Renal pelvis (tissue), 4 donors: ENCODE results near the gene NCBP2L. TPM values are rescaled to one million over a fixed set of nuclear protein-coding genes. Genes with fewer than 3 reads are reported as not detected.
"Not testable (repeated sequence)": the region's sequence is repeated elsewhere in the genome, so short reads cannot be mapped to it uniquely, and the experiment has no call there.

Experiments
- DNase-seq: peaks from one replicate; pipeline ENCODE4 v3.0.0-alpha.2; 2013
- polyA plus RNA-seq, 3 donors: library from polyadenylated mRNA; unstranded; fragments of 120-200 nt; gene quantifications; one replicate each; pipeline ENCODE4 v1.2.1, GENCODE V29; 2013; ENCODE audit not compliant: insufficient read length in 3 of 3

NCBP2L gene
- polyA plus RNA-seq, 3 donors, result 0.04 TPM; not detected in 2

DNA sequence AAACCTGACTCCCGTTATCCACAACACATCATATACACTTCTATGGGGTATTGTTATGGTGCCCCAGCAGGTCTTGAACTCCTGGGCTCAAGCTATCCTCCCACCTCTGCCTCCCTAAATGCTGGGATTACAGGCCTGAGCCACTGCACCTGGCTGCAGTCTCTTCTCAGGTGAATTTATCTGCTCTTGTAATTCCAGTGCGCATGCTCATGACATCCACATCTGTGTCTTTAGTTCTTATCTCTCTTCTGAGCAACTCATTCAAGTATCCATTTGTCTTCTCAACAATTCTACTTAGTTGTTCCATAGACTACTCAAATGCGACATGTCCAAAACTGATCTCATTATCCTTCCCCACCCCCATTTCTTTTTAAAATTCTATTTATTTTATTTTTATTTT lies 27.6 kb downstream of the NCBP2L start:
- DNase-seq, result no peak

DNA sequence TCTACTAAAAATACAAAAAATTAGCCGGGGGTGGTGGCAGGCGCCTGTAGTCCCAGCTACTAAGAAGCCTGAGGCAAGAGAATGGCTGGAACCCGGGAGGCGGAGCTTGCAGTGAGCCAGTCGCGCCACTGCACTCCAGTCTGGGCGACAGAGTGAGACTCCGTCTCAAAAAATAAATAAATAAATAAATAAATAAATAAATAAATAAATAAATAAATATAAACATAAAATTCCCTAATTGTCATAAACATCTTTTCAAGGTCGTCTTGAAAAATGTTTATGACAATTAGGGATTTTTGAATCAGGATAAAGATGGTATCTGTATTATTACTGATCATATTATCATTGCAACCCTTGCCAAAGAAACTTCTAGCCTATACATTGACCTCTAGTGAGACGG lies 32.5 kb downstream of the NCBP2L start:
- DNase-seq, result not testable (repeated sequence)

DNA sequence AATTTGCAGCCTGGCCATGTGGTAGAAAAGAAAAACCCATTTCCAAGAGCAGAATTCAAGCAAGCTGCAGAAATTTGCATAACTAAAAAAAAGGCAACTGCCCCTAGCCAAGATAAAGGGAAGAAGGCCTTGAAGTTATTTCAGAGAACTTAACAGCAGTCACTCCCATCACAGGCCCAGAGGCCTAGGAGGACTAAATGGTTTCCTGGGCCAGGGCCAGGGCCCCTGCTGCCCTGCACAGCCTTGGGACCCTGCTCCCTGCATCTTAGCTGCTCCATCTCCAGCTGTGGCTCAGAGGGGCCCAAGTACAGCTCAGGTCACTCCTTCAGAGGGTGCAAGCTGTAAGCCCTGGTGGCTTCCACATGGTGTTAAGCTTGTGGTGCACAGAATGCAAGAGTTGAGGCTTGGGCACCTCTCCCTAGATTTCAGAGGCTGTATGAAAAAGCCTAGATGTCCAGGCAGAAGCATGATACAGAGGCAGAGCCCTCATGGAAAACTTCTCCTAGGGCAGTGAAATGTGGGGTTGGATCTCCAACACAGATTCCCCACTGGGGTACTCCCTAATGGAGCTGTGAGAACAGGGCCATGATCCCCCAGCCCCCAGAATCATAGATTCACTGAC lies 41.5 kb downstream of the NCBP2L start:
- DNase-seq, result no peak

- no peak for DNase-seq
These were observed 45.5 kb downstream of the NCBP2L start for GRCh38 chrX:107823042-107823441.

- DNase-seq, result no peak
These were observed 45.9 kb downstream of the NCBP2L start for GRCh38 chrX:107823456-107823855.

- DNase-seq, result peak; percentile 59
These were observed 48.2 kb downstream of the NCBP2L start, which contains the start of gene MID2 for GRCh38 chrX:107825698-107826237. MID2 (plus strand) TSS chrX:107825866; CDS start chrX:107826427, 561 bp downstream.

DNA sequence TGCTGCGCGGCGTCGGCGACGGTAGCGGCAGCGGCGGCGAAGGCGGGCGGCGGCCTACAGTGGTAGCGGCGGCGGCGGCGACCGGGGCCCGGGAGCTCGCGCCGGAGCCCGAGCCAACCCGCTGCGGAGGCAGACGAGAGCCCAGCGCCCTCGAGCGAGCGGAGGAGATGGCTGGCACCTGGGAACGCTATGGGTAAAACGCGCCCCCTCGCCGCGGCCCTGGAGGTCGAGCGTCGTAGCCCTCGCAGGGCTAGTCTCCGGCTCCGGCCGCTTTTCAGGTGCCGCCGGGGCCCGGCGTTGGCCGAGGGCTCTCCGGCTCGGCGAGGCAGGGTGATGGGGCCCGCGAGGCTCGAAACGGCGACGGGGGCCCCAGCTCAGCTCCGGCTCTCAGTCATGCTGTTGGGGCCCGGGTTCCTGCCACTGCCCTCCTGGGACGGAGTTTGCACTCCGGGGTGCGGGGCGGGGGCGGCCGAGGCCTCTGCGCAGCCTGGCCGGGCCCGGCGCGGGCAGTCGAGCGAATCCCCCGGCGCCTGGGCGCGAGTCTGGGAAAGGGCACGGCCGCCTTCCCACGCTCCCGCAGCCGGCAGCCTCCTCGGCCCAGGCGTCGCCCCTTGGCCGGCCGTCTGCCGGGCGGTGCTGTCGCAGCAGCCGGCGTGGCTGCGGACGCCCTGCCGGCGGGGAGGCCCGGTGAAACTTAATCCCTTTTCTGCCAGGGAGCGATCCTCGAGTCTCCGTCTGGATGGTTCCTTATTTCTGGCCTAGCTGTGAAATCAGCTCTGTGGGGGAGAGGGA lies 48.9 kb downstream of the NCBP2L start:
- DNase-seq, result peak; percentile 31

DNA sequence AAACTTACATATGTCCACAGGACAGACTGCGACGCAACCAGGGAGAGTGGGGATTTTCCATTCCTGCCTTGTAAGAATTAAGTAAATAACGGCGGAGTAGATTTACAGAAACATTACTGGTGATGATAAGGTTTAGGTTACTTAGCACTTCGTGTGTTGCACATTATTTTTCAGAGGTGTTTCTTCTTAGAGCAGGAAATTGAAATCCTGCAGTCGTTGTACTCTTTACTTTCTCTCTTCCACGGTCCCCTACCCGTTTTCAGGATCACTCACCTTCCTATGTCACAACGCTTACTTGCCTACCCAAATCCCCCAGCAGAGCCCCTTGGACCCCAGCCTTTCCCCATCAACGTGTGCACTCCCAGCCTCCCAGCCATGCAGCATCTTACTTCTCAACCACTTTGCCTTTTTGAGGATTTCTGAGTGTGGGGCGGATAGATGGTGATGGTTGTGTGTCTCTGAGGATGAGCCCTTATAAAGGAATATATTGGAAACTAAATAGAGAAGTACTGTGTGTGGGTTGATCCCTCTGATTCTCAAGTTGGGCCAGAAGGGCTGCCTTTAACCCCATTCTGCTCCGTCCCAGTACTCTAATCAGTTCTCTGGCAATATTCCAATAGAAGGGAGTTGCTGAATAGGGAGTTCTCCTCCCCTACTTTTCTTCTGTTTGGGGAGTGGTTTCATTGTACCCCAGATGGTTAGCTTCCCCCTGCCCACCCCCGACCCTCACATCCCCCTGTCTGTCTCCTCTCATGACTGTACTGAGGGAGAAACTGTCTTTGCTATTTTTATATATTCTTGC lies 49.7 kb downstream of the NCBP2L start:
- no peak for DNase-seq

DNA sequence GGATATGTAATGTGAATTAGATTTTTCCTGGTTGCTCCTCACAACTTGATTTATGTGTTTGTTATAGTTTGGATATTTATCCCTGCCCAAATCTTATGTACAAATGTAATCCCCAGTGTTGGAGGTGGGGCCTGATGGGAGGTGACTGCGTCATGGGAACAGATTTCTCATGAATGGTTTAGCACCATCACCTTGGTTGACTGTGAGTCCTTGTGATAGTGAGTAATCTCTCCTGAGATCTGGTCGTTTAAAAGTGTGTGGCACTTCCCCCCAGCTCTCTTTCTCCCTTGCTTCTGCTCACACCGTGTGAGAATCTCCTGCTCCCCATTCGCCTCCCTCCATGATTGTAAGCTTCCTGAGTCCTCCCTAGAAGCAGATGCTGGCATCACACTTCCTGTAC lies 50.3 kb downstream of the NCBP2L start:
- DNase-seq, result no peak

GRCh38 chrX:107829878-107830277 lies 52.3 kb downstream of the NCBP2L start:
- no peak for DNase-seq

DNA sequence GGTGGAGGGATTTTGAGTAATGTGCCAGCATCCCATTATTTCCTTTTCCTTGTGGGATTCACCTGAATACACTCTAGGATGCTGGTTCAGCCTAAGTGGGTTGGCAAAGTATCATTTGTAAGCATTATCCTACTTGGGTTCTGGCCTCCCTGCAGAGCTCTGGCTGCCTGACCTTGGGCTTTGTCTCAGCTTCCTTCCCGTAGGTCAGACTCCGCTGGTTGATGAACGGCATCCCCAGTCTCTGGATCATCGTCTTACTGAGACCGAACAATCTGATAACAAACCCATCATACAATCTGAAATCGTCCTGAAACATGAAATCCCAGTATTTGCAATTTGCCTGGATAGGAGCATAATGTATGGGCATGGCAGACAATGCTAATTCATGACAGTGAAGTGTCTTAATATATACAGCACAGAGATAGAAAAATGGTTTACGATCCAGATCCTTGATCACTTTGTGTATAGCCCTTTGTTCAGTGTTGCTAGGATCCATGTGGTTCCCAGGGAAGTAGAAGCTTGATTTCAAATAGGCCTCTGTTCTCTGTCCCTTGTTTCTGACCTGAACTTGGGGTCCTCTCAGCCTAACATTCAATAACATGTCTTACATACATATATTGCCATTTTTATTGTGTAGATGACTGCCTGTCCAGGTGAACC lies 53.7 kb downstream of the NCBP2L start:
- DNase-seq, result no peak

GRCh38 chrX:107834275-107835201 lies 57.0 kb downstream of the NCBP2L start:
- no peak for DNase-seq

GRCh38 chrX:107836958-107837357 lies 59.4 kb downstream of the NCBP2L start:
- DNase-seq, result no peak

- DNase-seq, result no peak
These were observed 63.4 kb downstream of the NCBP2L start for GRCh38 chrX:107840971-107841370.

DNA sequence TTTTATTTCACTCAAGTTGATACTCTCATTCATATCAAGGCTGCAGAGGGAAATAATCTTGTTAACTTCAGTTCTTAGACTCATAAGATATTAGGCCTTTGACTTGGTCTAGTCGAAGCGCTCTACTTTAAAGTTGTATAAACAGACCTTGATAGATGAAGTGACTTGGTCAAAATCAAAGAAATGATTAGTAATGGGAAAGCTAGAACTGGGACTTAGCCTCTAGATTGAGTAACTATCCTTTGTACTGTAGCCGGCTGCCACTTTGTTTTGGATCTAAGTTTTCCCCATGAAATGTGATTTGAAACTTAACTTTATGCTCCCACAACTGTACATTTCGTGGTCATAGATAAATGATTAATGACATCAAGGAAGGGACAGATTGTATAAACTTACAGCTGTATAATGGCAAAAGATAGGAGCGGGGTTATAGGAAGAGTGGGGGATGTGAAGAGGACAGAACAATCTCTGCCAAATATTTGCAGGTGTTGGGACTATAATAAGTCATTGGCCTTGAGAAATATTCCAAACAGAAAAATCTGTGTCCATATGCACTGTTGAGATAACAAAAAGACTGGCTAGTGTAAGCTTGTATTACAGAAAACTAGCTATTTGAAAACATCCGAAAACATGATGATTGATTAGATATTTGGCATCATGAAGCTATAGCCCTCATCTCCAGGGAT lies 65.3 kb downstream of the NCBP2L start:
- no peak for DNase-seq

Other genes with a start within 250 kb of the NCBP2L start
- 10 to 100 TPM; 44.9 to 51.2 (median 51.0) TPM for gene PRPS1, start 149.2 kb upstream of the NCBP2L start, polyA plus RNA-seq
- 100 to 1,000 TPM; 122 to 126 (median 126) TPM for gene TSC22D3, start 1.9 kb upstream of the NCBP2L start, polyA plus RNA-seq
- 10 to 100 TPM; 10.9 to 12.6 (median 10.9) TPM for gene MID2, start 48.1 kb downstream of the NCBP2L start, polyA plus RNA-seq
- not detected for gene TEX13B, start 204.6 kb downstream of the NCBP2L start, polyA plus RNA-seq